Inferior parietal cortex (tissue), 1 donor: ENCODE measurements around the gene TNRC6A.
"Not testable (repeated sequence)": the region's sequence is repeated elsewhere in the genome, so short reads cannot be mapped to it uniquely, and the experiment has no call there.

Source experiments
- DNase-seq: peaks from one replicate; pipeline ENCODE4 v3.0.0-alpha.2; 2016; ENCODE audit errors: extremely low spot score

The TNRC6A gene

DNA sequence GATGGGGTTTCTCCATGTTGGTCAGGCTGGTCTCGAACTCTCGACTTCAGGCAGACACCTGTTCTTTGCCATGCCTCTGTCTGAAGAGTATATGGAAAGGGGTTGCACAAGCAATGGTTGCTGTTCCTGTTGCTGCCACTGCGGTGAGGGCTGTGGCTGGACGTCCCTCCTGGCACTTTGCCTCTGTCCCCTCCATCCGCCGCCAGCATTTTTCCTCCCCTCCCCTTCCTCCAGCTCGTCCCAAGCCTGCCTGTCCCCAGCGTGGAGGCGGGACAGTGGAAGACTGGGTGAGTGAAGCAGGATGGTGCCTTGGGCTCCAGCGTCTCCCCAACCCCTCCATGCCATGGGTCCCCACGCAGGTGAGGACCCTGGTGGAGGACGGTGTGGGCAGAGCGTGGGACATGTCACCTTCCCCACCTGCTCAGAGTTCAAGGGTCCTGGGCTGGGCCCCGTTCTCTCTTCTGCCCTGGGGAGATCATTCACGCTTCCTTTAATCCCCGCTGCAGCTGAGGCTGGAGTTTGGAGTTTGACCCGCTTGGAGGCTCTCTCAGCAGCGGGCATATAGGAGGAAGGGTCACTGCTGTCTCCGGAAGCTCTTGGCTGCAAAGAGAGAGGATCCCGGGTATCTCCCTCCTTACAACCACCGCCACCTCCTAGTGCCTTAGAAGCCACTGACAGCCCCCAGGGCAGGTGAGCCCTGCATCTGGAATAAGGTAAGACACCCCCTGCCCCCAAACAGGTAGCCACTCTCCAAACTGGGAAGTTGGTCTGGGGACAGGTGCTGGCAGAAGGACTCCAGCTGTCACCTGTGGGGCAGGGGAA is 116.5 kb downstream of the TNRC6A start, which contains the start of gene SLC5A11:
Gene SLC5A11, plus strand, starts transcription at position 238 of the 822 bp plus-strand sequence. CDS start 12,681 bp downstream, outside the sequence.
- no peak for DNase-seq

DNA sequence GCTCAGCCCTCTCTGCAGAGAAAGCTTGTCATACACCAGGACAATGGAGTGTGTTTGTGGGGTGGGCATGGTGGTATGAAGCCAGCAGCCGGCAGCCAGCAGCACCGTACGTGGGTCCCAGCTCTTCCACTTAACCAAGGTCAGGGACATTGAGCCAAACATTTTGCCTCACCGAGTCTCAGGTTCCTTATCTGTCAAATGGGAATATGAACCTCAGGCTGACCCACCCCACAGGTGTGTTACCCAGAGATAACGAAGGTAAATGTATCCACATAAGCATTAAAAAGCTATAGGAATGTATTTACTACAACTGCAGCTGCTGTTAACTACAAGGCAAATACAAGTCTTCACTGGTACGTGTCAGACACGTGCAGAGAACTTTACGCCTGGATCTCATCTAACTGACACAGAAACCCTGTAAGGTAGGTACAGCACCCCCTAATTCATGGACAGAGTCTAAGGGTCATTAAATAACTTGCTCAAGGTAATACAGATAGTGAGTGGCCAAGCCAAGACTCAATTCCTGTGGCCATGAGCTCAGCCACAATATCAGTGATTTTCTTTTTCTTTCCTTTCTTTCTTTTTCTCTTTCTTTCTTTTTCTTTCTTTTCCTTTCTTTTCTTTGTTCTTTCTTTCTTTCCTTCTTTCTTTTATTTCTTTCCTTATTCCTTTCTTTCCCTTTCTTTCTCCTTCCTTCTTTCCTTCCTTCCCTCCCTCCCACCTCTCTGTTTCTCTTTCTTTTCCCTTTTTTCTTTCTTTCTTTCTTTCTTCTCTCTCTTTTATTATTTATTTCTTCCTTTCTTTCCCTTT is 117.3 kb downstream of the TNRC6A start:
- DNase-seq, result no peak

DNA sequence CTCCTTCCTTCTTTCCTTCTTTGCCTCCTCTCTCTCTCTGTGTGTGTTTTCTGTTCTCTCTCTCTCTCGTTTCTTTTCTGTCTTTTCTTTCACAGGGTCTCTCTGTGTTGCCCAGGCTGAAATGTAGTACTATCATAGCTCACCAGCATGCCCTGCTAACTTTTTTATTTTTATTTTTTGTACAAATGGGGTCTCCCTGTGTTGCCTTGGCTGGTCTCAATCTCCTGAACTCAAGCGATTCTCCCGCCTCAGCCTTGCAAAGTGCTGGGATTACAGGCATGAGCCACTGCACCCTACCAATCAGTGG is 117.9 kb downstream of the TNRC6A start:
- DNase-seq, result no peak

DNA sequence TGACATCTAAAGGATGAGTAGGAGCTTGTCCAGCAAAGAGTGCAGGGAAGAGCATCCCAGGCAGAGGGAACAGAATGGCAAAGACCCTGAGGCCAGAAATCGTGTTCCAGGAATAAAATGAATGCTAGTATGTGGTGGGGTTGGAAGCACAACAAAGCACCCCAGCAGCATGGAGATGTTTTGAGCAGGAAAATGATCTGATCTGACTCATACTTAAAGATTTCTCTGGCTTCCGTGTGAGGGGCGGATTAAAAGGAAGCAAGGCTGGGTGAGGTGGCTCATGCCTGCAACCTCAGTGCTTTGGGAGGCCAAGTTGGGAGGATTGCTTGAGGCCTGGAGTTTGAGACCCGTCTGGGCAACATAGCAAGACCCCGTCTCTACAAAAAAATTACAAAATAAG is 118.6 kb downstream of the TNRC6A start:
- DNase-seq, result no peak

DNA sequence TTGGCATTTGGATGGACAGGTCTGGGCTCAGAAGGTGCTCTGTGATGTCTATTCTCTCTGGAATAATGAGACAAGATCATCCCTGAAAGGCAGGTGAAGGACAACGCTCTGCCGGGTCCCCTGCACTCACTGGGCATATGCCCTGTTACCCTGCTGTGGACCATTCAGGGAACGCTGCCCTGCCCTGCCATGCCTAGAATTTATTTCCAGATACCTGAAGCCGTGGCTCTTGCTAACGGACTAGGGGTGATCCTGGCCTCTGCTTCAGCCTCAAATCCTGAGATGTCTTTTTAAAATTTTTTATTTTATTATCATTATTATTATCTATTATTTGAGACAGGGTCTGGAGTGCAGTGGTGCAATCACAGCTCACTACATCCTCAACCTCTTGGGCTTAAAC is 120.2 kb downstream of the TNRC6A start:
- no peak for DNase-seq

DNA sequence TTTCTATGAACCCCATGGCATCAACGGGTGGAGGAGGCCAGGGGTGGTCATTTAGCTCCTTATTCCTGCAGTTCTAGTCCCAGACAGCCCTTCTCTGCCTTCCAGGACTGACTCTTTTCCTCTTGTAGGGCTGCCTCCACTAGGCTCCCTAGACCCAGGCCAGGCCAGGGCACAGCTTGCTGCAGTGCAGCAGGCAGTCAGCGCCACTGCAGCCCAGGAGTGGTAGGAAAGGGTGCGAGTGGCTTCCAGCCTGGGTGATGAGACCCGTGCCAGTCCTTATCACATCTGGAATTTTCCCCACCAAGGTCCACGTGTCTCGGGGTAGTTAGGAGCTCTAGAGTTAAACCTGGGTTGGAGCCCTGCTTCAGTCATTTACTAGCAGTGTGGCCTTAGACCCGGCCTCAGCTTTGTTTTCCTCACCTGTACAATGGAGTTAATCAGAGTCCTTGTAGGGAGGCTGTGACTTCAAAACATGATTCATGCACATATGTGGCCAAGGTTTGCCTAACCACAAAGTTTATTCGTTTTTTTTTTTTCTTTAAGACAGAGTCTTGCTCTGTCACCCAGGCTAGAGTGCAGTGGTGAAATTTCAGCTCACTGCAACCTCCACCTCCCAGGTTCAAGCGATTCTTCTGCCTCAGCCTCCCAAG is 121.0 kb downstream of the TNRC6A start:
- DNase-seq, result no peak

DNA sequence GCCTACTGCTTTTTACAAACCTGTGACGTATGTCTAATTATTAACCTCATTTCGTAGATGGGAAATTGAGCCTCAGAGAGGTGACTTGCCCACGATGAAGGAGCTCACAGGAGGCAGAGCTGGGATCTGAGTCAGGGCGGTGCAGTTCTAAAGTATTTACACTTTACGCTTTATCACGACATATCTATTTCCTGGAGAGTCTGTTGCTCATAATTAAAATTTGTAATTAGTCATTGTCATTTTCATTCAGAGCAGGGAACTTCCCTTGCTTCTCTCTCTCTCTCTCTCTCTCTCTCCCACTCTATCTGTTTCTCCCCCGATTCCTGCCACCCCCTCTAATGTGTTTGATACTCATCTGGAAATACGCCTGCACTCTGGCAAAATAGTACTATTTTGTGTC is 122.2 kb downstream of the TNRC6A start:
- DNase-seq, result peak; percentile 8

DNA sequence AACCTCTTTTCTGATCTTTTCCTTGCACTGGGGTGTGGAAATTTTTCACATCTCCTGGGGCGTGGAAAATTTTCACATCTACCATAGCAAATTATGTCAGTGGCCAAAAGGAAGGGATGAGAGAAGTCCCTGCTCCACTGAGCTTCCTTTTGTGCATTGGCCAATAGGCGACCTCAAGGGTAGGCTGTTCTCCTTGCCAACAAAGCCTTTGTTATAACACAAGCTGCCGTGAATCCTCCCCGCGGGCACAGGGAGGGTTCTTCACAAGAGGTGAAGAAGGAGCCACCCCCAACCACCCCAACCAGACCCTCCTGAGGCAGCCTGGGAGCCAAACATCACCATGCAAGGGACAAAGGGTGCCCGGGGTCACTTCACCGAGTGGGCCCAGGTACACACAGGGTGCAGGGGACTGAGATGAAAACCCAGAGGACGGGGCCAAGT is 122.8 kb downstream of the TNRC6A start:
- DNase-seq, result peak; percentile 39

DNA sequence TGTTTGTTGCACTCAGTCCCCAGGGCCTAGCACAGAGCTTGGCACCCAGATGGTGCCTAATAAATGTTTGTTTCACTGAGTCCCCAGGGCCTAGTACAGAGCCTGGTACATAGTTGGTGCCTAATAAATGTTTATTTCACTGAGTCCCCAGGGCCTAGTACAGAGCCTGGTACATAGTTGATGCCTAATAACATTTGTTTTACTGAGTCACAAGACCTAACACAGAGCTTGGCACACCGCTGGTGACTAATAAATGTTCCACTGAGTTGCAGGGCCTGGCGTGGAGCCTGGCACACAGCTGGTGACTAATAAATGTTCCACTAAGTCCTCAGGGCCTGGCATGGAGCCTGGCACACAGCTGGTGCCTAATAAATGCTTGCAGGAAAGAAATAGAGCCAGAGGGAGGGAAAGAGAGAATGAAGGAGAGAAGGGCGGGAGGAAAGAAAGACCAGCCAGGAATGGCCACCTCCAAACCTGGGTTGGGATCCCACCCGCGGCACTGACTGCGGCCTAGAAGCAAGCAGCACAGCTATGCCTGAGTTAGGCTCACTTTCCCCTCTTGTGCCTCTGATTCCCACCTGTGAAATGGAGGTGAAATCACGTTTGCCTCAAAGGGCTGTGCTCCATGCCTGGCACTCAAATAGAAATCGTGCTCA is 123.8 kb downstream of the TNRC6A start:
- DNase-seq, result no peak

DNA sequence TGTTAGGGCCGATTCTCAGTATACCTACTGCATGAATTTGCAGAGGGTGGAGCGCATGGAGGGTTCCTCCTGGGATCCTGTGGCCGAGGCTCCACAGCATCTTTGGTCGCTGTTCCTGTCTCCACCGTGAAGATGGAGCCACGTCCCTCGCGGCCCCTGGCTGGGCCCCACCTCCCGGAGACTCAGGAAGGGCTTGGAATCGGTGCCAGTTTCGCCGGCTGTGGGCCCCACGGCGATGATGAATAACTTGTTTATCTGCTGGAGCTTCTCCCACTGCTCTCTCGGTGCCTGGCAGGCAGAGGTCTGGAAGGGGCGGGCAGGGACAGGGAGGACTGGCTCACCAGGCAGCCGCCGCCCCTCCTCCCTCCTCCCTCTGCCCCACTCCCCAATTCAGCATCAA is 124.4 kb downstream of the TNRC6A start:
- peak; percentile 77 for DNase-seq

DNA sequence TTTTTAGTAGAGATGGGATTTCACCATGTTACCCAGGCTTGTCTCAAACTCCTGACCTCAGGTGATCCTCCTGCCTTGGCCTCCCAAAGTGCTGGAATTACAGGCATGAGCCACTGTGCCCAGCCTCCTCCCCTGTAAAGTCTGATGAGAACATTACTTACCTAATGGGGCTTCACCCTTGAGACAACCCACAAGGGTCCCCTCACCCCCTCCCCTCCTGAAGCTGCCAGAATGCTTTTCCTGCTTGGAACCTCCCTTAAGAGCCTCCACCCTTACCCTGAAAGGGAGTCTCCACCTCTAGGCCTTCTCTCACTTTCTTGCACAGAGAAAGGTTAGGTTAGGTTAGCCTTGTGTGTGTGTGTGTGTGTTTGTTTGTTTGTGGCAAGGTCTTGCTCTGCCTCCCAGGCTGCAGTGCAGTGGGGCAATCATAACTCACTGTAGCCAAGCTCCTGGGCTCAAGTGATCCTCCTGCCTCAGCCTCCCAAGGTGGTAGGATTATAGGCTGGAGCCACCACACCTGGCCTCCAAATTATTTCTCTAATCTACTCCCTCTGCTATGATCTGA is 125.2 kb downstream of the TNRC6A start:
- DNase-seq, result no peak

DNA sequence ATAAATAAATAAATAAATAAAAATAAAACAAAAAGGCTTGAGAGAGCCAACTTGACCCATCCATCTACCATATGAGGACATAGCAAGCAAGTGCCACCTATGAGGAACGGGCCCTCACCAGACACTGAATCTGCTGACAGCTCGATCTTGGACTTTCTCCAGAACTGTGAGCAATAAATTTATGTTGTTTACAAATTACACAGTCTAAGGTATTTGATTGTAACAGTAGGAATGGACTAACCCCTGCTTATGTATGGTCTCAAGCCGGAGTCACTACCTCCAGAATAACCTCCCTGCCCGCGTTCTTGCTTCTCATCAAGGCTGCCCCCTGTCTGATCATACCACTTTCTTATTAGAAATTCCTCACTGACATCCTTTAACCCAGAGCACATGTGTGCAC is 126.2 kb downstream of the TNRC6A start:
- DNase-seq, result no peak

DNA sequence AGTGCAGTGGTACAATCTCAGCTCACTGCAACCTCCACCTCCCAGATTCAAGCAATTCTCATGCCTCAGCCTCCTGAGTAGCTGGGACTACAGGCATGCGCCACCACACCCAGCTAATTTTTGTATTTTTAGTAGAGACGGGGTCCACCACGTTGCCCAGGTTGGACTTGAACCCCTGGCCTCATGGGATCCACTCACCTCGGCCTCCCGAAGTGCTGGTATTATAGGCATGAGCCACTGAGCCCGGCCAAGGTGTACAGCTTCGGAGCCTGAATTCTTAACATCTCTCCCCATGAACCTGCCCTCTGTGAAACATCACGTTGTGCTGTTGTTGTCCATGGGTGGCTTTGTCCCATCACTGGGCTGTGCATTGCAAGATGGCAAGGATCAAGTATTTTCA is 127.4 kb downstream of the TNRC6A start:
- DNase-seq, result not testable (repeated sequence)

DNA sequence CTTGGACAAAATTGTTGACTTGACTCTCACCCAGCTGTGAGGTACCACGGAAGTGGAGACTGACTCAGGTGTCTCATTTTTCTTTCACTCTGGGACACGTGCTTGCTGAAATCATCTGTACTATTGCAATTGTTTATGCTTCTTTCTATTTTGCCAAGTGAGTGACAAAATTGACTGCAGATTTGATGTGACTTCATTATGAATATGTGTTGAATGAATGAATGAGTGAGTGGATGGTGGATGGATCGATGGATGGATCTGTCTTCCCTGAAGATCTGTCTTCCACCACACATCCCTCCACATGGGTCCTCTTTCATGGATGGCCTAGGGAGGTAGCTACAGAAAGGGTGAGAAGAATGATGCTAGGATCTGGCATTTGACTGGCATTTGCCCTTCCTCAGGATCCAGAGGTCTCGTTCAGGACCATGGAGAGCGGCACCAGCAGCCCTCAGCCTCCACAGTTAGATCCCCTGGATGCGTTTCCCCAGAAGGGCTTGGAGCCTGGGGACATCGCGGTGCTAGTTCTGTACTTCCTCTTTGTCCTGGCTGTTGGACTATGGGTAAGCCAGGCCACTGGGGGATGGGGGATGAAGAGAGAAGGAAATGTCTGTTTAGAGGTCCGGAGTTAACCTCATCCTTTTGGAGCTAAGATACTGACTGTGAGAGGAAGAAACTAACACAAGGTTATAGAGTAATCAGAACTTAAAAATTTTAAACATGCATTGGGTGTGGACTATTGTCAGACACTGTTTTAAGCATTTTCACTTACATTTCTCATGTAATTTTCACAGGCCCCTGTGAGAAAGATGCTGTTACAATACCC is 129.0 kb downstream of the TNRC6A start:
- DNase-seq, result peak; percentile 40

DNA sequence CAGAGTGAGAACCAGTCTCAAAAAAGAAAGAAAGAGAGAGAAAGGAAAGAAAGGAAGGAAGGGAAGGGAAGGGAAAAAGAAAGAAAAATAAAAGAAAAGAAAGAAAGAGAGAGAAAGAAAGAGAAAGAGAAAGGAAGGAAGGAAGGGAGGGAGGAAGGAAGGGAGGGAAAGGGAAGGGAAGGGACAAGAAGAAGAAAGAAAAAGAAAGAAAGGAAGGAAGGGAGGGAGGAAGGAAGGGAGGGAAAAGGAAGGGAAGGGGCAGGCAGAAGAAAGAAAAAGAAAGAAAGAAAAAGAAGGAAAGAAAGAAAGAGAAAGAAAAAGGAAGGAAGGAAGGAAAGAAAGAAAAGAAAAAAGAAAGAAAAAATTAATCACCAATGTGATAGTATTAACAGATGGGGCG is 132.0 kb downstream of the TNRC6A start:
- DNase-seq, result no peak

DNA sequence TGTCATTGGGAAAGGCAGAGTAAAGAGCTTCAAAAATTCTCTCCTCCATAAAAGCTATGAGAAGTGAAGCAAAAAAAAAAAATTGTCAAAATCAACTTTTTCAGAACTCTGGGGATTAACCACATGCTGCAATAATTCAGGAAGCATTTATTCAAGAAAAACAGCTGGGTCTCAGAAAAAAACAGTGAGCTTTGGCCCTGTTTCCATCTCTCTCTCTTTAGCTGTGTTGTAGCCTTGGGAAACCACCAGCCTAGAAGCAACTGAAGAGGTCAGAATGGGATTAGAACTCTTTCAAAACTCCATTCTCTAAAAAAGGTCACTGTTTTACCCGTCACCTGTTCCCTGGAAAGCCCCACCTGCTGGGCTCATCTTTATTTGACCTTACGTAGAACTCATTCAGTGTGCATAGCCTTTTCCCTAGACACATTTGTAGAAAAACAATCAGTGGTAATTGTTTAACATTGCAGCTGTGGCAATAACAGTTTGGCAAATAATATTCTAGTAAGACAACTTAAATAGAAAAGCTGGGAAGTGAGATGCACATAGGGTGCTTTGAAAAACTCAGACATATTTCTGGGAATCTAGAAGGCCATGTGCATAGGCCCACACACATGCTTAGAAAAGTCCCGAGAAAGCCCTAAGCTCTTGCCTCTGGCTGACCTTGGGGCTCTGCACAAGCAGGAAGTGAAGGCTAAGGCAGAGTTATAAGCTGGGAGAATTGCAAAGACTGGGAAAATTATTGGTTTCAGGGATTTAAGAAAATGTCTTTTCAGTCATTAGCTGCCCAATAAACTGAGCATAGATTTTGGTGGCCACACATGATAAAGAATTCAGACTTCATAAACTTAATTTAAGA is 134.4 kb downstream of the TNRC6A start:
- no peak for DNase-seq

DNA sequence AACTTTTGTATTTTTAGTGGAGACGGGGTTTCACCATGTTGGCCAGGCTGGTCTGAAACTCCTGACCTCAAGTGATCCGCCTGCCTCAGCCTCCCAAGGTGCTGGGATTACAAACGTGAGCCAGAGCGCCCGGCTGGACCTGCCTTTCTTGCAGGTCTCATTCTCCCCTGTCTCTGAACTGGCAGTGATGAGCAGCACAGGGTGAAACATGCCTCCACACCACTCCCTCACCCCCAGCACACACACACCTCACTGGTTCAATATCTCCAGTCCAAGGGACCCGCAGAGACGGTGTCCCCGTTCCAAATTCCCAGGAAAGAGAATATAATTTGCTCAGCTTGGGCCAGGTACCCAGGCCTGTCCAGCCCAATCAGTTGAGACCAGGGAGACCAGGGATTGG is 139.6 kb downstream of the TNRC6A start:
- DNase-seq, result no peak

DNA sequence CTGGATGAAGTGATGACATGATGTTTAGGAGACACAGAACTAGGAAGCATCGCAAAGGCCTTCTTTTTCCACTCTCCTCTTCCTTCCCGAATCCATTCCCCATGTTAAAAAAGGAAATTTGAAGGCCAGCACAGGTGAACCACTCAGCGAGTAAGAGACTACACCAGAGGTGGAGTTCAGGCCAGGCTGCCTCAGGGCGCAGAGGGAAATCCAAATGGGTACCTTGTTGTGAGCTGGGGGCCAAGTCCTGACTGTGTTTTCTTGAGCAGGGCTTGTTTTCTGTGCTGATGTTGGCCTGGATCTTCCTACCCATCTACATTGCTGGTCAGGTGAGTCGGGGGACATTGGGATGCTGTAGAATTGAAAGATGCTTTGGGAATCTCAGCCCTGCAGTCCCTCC is 142.4 kb downstream of the TNRC6A start:
- no peak for DNase-seq

DNA sequence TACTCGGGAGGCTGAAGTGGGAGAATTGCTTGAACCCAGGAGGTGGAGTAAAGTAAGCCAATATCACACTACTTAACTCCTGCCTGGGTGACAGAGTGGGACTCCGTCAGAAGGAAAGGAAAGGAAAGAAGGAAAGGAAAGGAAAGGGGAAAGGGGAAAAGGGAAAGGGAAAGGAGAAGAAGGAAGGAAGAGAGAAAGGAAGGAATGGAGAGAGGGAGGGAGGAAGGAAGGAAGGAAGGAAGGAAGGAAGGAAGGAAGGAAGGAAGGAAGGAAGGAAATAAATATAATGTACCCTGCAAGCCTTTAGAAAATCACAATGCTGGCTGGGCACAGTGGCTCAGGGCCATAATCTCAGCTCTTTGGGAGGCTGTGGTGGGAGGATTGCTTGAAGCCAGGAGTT is 143.6 kb downstream of the TNRC6A start:
- no peak for DNase-seq

DNA sequence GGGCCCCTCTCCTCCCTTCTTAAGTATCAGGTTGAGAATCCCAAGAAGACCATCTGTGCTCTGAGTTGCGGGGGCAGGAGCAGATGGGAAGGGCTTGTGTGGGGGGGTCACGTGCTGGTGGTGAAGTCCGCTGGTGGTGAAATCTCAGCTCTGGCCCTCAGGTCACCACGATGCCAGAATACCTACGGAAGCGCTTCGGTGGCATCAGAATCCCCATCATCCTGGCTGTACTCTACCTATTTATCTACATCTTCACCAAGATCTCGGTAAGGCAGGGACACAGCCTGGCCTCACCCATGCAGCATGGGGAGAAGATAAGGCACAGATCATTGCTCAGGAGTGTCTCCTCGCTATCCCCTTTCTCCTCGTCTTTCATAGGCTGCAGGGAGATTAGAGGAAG is 146.0 kb downstream of the TNRC6A start:
- DNase-seq, result no peak
